Body of pancreas (tissue), 4 donors: ENCODE measurements around the gene MTX1.

ENCODE experiments used
- POLR2A ChIP-seq, 3 donors: fragments of 450-650 bp; IDR thresholded peaks; one replicate each; pipeline ENCODE4 v1.6.1; 2016; ENCODE audit warnings: antibody characterized with exemption in 3 of 3, mild to moderate bottlenecking in 2 of 3
- TF ChIP-seq, protein P1 (sequence below), 7 experiments: fragments of 450-650 bp in 4 of 7; fragments of 200-600 bp in 3 of 7; sonication (generic) in 3 of 7; IDR thresholded peaks; one replicate each; pipeline ENCODE4 v1.5.1; 2016 to 2019; ENCODE audit warnings: antibody characterized with exemption in 7 of 7

DNA sequence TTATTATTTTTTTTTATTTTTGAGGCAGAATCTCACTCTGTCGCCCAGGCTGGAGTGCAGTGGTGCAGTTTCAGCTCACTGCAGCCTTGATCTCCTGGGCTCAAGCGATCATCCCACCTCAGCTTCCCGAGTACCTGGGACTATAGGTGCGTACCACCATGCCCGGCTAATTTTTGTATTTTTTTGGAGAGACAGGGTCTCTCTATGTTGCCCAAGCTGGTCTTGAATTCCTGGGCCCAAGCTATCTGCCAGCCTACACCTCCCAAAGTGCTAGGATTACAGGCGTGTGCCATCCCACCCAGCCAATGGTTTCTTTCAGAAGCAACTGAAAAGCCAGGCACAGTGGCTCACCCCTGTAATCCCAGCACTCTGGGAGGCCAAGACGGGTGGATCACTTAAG, 37.7 kb upstream of the MTX1 start:
- TF ChIP-seq, protein P1, sequence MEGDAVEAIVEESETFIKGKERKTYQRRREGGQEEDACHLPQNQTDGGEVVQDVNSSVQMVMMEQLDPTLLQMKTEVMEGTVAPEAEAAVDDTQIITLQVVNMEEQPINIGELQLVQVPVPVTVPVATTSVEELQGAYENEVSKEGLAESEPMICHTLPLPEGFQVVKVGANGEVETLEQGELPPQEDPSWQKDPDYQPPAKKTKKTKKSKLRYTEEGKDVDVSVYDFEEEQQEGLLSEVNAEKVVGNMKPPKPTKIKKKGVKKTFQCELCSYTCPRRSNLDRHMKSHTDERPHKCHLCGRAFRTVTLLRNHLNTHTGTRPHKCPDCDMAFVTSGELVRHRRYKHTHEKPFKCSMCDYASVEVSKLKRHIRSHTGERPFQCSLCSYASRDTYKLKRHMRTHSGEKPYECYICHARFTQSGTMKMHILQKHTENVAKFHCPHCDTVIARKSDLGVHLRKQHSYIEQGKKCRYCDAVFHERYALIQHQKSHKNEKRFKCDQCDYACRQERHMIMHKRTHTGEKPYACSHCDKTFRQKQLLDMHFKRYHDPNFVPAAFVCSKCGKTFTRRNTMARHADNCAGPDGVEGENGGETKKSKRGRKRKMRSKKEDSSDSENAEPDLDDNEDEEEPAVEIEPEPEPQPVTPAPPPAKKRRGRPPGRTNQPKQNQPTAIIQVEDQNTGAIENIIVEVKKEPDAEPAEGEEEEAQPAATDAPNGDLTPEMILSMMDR (IDR thresholded peaks at IDR 0.05): no peak
- TF ChIP-seq POLR2A (IDR thresholded peaks at IDR 0.05): no peak
